Nephron (organoid): ENCODE results near the gene TMEM200A.

ENCODE experiments used
- H3K27ac Mint-ChIP-seq, 3 experiments: 2 replicates each; pipeline ENCODE4 v1.8.0; 2020; ENCODE audit warnings: mixed read lengths in 3 of 3, mild to moderate bottlenecking in 2 of 3, moderate library complexity in 1 of 3
- H3K27me3 Mint-ChIP-seq: 2 replicates; pipeline ENCODE4 v1.8.0; 2021; ENCODE audit warnings: low read depth, mild to moderate bottlenecking, moderate library complexity, mixed read lengths
- H3K36me3 Mint-ChIP-seq: 2 replicates; pipeline ENCODE4 v1.8.0; 2020; ENCODE audit warnings: low read depth, mixed read lengths
- H3K4me1 Mint-ChIP-seq: 2 replicates; pipeline ENCODE4 v1.8.0; 2020; ENCODE audit warnings: mixed read lengths
- H3K4me3 Mint-ChIP-seq, 3 experiments: 2 replicates each; pipeline ENCODE4 v1.8.0; 2020; ENCODE audit warnings: mild to moderate bottlenecking in 3 of 3, mixed read lengths in 3 of 3, moderate library complexity in 2 of 3
- H3K9me3 Mint-ChIP-seq: 2 replicates; pipeline ENCODE4 v1.8.0; 2020; ENCODE audit warnings: mixed read lengths
- TF ChIP-seq, protein P1 (sequence below), 3 experiments: fragments of 200-600 bp; sonication (generic); IDR thresholded peaks; one replicate each; pipeline ENCODE4 v1.5.0; 2021; ENCODE audit warnings: antibody characterized with exemption in 3 of 3; ENCODE audit not compliant: unreplicated experiment in 3 of 3

TMEM200A gene

DNA sequence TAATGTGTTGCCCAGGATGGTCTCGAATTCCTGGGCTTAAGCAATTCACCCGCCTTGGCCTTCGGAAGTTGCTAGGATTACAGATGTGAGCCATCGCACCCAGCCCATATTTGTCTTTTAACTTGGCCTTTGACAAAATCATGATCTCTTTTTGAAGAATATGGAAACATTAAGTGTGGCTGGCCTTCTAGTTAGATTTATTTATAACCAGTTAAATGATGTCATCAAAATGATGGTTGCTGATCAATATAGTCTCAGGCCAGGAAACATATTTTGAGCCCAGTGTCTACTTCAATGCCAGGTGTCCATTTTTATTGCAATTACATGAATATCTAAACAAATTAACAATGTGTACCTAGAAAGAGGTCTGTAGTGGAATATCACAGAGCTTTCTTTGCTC lies 69.4 kb downstream of the TMEM200A start:
- TF ChIP-seq, protein P1, sequence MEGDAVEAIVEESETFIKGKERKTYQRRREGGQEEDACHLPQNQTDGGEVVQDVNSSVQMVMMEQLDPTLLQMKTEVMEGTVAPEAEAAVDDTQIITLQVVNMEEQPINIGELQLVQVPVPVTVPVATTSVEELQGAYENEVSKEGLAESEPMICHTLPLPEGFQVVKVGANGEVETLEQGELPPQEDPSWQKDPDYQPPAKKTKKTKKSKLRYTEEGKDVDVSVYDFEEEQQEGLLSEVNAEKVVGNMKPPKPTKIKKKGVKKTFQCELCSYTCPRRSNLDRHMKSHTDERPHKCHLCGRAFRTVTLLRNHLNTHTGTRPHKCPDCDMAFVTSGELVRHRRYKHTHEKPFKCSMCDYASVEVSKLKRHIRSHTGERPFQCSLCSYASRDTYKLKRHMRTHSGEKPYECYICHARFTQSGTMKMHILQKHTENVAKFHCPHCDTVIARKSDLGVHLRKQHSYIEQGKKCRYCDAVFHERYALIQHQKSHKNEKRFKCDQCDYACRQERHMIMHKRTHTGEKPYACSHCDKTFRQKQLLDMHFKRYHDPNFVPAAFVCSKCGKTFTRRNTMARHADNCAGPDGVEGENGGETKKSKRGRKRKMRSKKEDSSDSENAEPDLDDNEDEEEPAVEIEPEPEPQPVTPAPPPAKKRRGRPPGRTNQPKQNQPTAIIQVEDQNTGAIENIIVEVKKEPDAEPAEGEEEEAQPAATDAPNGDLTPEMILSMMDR (IDR thresholded peaks at IDR 0.05; ENCODE audit: unreplicated experiment in 3 of 3), result no peak
- Mint-ChIP-seq H3K9me3 (no peaks in the 10 kb centered on the region), H3K27ac (no peak overlapping the region), H3K4me1 (peaks cover 55% of the 10 kb centered on the region), H3K36me3 (peaks cover 3% of the 10 kb centered on the region), H3K27me3 (no peaks in the 10 kb centered on the region), H3K4me3 (no peak overlapping the region)

DNA sequence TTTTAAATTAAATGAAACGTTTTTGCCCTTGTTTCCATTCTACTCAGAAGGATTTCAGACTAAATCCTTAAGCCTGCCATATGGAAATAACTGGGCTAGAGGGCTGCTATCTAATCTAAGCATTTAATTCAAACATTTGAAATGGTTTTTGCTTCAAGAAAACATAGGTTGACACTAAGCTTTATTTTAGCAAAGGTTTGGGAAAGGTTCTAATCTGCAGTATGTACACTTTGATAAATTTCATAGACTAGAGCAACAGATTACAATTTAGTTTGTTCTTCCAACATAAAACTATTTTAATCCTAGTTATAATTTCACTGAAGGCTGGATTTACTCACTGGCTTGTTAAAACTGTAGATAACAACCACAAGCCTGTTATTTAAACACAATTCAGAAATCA lies 72.1 kb downstream of the TMEM200A start:
- Mint-ChIP-seq H3K27me3 (no peaks in the 10 kb centered on the region), H3K36me3 (peaks cover 13% of the 10 kb centered on the region), H3K4me1 (peaks cover 37% of the 10 kb centered on the region), H3K27ac (no peak overlapping the region), H3K4me3 (no peak overlapping the region), H3K9me3 (no peaks in the 10 kb centered on the region)
- TF ChIP-seq, protein P1 (IDR thresholded peaks at IDR 0.05; ENCODE audit: unreplicated experiment in 3 of 3), result no peak

DNA sequence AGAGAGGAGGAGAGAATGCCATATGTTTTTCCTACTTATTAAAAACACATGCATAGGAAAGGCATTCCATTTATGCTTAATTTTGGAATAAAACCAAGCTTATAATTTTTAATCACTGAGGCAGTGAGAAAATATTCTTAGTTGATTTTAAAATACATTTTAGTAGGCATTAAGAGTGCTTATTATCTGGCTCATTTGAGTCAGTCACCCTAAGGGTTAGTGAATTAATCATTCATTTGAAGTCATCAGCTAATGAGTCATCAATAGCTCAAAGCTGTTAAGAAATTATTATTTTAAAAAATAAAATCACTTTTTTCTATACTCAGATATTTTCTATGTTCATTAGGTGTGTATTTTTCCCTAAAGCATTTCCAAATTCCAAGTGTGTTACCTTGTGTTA lies 81.6 kb downstream of the TMEM200A start:
- no peaks in the 10 kb centered on the region for H3K27me3 Mint-ChIP-seq
- H3K4me3 Mint-ChIP-seq, result no peak overlapping the region
- no peak overlapping the region for H3K27ac Mint-ChIP-seq
- H3K36me3 Mint-ChIP-seq, result no peaks in the 10 kb centered on the region
- peaks cover 5% of the 10 kb centered on the region for H3K9me3 Mint-ChIP-seq
- TF ChIP-seq, protein P1 (IDR thresholded peaks at IDR 0.05; ENCODE audit: unreplicated experiment in 3 of 3), result no peak
- H3K4me1 Mint-ChIP-seq, result no peaks in the 10 kb centered on the region

DNA sequence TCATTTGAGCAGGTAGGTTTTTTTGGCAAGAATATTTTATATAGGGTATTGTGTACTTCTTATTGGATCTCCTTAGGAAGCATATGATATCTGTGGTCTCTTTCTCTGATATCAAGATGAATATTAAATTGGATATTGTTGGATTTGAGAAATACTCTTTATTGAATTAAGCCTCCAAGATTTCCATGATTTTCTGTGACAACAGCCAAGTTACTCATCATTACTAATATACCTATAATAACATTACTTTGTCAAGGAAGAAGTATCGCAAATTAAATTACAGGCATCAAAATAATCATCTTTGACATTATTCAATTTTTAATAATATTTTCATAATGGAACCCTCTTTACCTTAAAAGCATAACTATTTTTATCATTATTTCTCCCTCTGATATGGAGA lies 86.5 kb downstream of the TMEM200A start:
- H3K27me3 Mint-ChIP-seq, result peaks cover 5% of the 10 kb centered on the region
- H3K4me1 Mint-ChIP-seq, result no peaks in the 10 kb centered on the region
- H3K36me3 Mint-ChIP-seq, result no peaks in the 10 kb centered on the region
- peaks cover 5% of the 10 kb centered on the region for H3K9me3 Mint-ChIP-seq
- TF ChIP-seq, protein P1 (IDR thresholded peaks at IDR 0.05; ENCODE audit: unreplicated experiment in 3 of 3), result no peak
- H3K27ac Mint-ChIP-seq, result no peak overlapping the region
- H3K4me3 Mint-ChIP-seq, result no peak overlapping the region

DNA sequence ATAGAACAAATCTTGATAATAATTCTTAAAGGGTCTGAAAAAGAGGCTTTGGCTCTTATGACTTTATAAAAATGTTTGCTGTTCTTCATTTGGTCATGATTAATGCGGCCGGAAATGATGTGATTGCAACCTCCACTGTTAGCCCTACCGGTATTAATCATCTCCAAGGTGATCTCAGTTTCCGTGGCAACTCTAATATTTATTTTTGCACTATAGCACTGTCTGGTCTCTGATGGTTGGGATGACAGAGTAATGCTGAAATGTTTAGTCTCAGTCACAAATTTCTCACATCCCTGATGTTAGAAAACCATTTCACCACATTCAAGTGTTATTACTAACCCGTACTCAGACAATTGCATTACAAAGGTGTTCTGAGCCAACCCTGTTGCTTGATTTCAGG lies 87.4 kb downstream of the TMEM200A start:
- H3K9me3 Mint-ChIP-seq, result peaks cover 5% of the 10 kb centered on the region
- H3K27me3 Mint-ChIP-seq, result peaks cover 5% of the 10 kb centered on the region
- H3K4me1 Mint-ChIP-seq, result no peaks in the 10 kb centered on the region
- no peak overlapping the region for H3K4me3 Mint-ChIP-seq
- TF ChIP-seq, protein P1 (IDR thresholded peaks at IDR 0.05; ENCODE audit: unreplicated experiment in 3 of 3), result no peak
- H3K36me3 Mint-ChIP-seq, result no peaks in the 10 kb centered on the region
- H3K27ac Mint-ChIP-seq, result no peak overlapping the region

DNA sequence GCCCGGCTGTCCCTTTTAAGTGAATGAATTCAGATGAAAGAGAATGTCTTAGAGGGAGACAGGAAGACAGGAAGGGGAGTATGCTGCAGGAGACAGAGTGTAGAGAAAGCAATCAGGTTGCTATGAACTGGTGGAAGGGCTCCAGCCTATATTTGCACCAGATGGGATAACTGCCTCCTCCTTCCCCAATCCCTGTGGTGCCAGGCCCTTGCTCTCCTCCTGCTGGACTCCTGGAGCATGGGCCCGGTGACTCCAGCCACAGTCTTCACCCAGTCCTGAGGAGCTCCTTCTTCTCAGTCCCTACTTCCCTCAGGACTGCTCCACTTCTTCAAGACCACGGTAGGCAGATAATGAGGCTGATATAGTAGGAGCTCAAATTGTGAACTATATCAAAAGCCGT lies 91.8 kb downstream of the TMEM200A start:
- Mint-ChIP-seq H3K36me3 (no peaks in the 10 kb centered on the region), H3K27me3 (peaks cover 5% of the 10 kb centered on the region), H3K4me3 (no peak overlapping the region), H3K27ac (no peak overlapping the region), H3K9me3 (no peaks in the 10 kb centered on the region), H3K4me1 (no peaks in the 10 kb centered on the region)
- TF ChIP-seq, protein P1 (IDR thresholded peaks at IDR 0.05; ENCODE audit: unreplicated experiment in 3 of 3), result no peak
